H7 (cell line): Measurements from ENCODE around the gene AQP5. TPM values are rescaled to one million over a fixed set of nuclear protein-coding genes. Genes with fewer than 3 reads are reported as not detected.

ENCODE experiments used
- DNase-seq: peaks from one replicate; pipeline ENCODE4 v3.0.0; 2012
- H3K27me3 ChIP-seq: 2 replicates; pipeline ENCODE4 v1.6.0; 2011; ENCODE audit warnings: mild to moderate bottlenecking, low read length; ENCODE audit not compliant: control insufficient read depth, insufficient read depth
- H3K36me3 ChIP-seq: replicated peaks from 2 replicates; pipeline ENCODE4 v1.5.1; 2011; ENCODE audit warnings: low read length; ENCODE audit not compliant: control insufficient read depth, insufficient read depth
- H3K4me3 ChIP-seq: 2 replicates; pipeline ENCODE4 v1.5.1; 2011; ENCODE audit warnings: low read depth, mild to moderate bottlenecking, control low read depth, low read length, moderate library complexity; ENCODE audit not compliant: insufficient read depth
- total RNA-seq: library from RNA; depleted of rRNA; stranded (reverse); fragments of >200 nt; shearing (Covaris generic); gene quantifications from 2 replicates; pipeline ENCODE4 v1.2.3, GENCODE V29; 2014

The AQP5 gene
- total RNA-seq, 1 experiment from 2014 or later: 1.7 TPM

GRCh38 chr12:49970658-49971057, 9.0 kb downstream of the AQP5 start:
- peak; percentile 22 for DNase-seq
- no peak overlapping the region for H3K4me3 ChIP-seq
- no peaks in the 10 kb centered on the region for H3K36me3 ChIP-seq
- H3K27me3 ChIP-seq: peaks cover 9% of the 10 kb centered on the region

- DNase-seq: peak; percentile 21
- Histone ChIP-seq H3K36me3 (no peaks in the 10 kb centered on the region), H3K4me3 (no peak overlapping the region), H3K27me3 (peaks cover 9% of the 10 kb centered on the region)
Observed at GRCh38 chr12:49971141-49971540, 9.5 kb downstream of the AQP5 start.

GRCh38 chr12:49972129-49972528, 10.5 kb downstream of the AQP5 start:
- Histone ChIP-seq H3K4me3 (no peak overlapping the region), H3K36me3 (no peaks in the 10 kb centered on the region), H3K27me3 (peaks cover 9% of the 10 kb centered on the region)
- peak; percentile 31 for DNase-seq

- DNase-seq: no peak
- H3K36me3 ChIP-seq: no peaks in the 10 kb centered on the region
- no peak within 1 kb of the TSS for H3K4me3 ChIP-seq
- peaks cover 8% of the 10 kb centered on the region for H3K27me3 ChIP-seq
Observed at GRCh38 chr12:49972641-49973360, 11.1 kb downstream of the AQP5 start, which contains the start of gene AQP6. Gene AQP6 (plus strand): TSS chr12:49972947. CDS start chr12:49973174, 227 bp downstream.

GRCh38 chr12:49973361-49973830, 11.7 kb downstream of the AQP5 start:
- H3K27me3 ChIP-seq: peaks cover 2% of the 10 kb centered on the region; the same call in 1 of the 2 replicates
- peak; percentile 31 for DNase-seq
- H3K36me3 ChIP-seq: no peaks in the 10 kb centered on the region
- no peak overlapping the region for H3K4me3 ChIP-seq

GRCh38 chr12:49974231-49974675, 12.6 kb downstream of the AQP5 start:
- peak; percentile 81 for DNase-seq
- H3K27me3 ChIP-seq: peaks cover under 1% of the 10 kb centered on the region; the same call in 1 of the 2 replicates
- no peak overlapping the region for H3K4me3 ChIP-seq
- H3K36me3 ChIP-seq: no peaks in the 10 kb centered on the region

GRCh38 chr12:49974677-49975317, 13.1 kb downstream of the AQP5 start:
- peak; percentile 52 for DNase-seq
- no peaks in the 10 kb centered on the region for H3K27me3 ChIP-seq
- no peaks in the 10 kb centered on the region for H3K36me3 ChIP-seq
- no peak overlapping the region for H3K4me3 ChIP-seq

- peak; percentile 69 for DNase-seq
- no peaks in the 10 kb centered on the region for H3K36me3 ChIP-seq
Observed at GRCh38 chr12:49975318-49975761, 13.7 kb downstream of the AQP5 start.

GRCh38 chr12:49976557-49976956, 14.9 kb downstream of the AQP5 start:
- DNase-seq: peak; percentile 8
- H3K4me3 ChIP-seq: no peak overlapping the region
- H3K36me3 ChIP-seq: no peaks in the 10 kb centered on the region
- H3K27me3 ChIP-seq: no peaks in the 10 kb centered on the region

More at GRCh38 chr12:49975318-49975761, 13.7 kb downstream of the AQP5 start:
- no peak overlapping the region for H3K4me3 ChIP-seq
- H3K27me3 ChIP-seq: no peaks in the 10 kb centered on the region

GRCh38 chr12:49978125-49978524, 16.5 kb downstream of the AQP5 start:
- Histone ChIP-seq H3K4me3 (no peak overlapping the region), H3K27me3 (no peaks in the 10 kb centered on the region), H3K36me3 (no peaks in the 10 kb centered on the region)
- peak; percentile 4 for DNase-seq

- no peaks in the 10 kb centered on the region for H3K27me3 ChIP-seq
- H3K36me3 ChIP-seq: no peaks in the 10 kb centered on the region
- DNase-seq: peak; percentile 34
- no peak overlapping the region for H3K4me3 ChIP-seq
Observed at GRCh38 chr12:49979016-49979586, 17.4 kb downstream of the AQP5 start.

- Histone ChIP-seq H3K4me3 (no peak overlapping the region), H3K36me3 (no peaks in the 10 kb centered on the region), H3K27me3 (no peaks in the 10 kb centered on the region)
- DNase-seq: peak; percentile 4
Observed at GRCh38 chr12:49979791-49980190, 18.1 kb downstream of the AQP5 start.

GRCh38 chr12:49980501-49981349, 19.1 kb downstream of the AQP5 start:
- no peak overlapping the region for H3K4me3 ChIP-seq
- no peaks in the 10 kb centered on the region for H3K36me3 ChIP-seq
- no peaks in the 10 kb centered on the region for H3K27me3 ChIP-seq
- peak; percentile 13 for DNase-seq
